T-helper 2 cell treated with Interferon-gamma antibody and Interleukin-4, amounts not matched to agents 5 μg/mL and 100 μg/mL, for 36 hours (primary cell): ENCODE measurements around the gene UBL4B.
A peak's percentile ranks its signal among the peaks of the same experiment; 100 is the strongest.

Experiments
- DNase-seq: peaks from one replicate; pipeline ENCODE4 v3.0.0; 2021; ENCODE audit warnings: low spot score
- H3K27ac Mint-ChIP-seq: one replicate; pipeline ENCODE4 v1.8.0; 2021; ENCODE audit warnings: mild to moderate bottlenecking, mixed read lengths
- H3K27me3 Mint-ChIP-seq: one replicate; pipeline ENCODE4 v1.8.0; 2021; ENCODE audit warnings: low read depth, mixed read lengths
- H3K36me3 Mint-ChIP-seq: one replicate; pipeline ENCODE4 v1.8.0; 2021; ENCODE audit warnings: low read depth, mixed read lengths
- H3K4me1 Mint-ChIP-seq: one replicate; pipeline ENCODE4 v1.8.0; 2021; ENCODE audit warnings: low read depth, mixed read lengths
- H3K4me3 Mint-ChIP-seq: one replicate; pipeline ENCODE4 v1.8.0; 2022; ENCODE audit warnings: mild to moderate bottlenecking, moderate library complexity, mixed read lengths
- H3K9me3 Mint-ChIP-seq: one replicate; pipeline ENCODE4 v1.8.0; 2021; ENCODE audit warnings: mixed read lengths

The UBL4B gene

GRCh38 chr1:110091381-110091780, 20.9 kb upstream of the UBL4B start:
- Mint-ChIP-seq H3K36me3 (no peaks in the 10 kb centered on the region), H3K4me1 (peaks cover 1% of the 10 kb centered on the region), H3K27me3 (peaks cover 40% of the 10 kb centered on the region), H3K4me3 (no peak overlapping the region), H3K9me3 (no peaks in the 10 kb centered on the region), H3K27ac (no peak overlapping the region)
- DNase-seq = no peak

- Mint-ChIP-seq H3K36me3 (no peaks in the 10 kb centered on the region), H3K27me3 (peaks cover 38% of the 10 kb centered on the region)
Observed at GRCh38 chr1:110091791-110092190, 20.5 kb upstream of the UBL4B start.

DNA sequence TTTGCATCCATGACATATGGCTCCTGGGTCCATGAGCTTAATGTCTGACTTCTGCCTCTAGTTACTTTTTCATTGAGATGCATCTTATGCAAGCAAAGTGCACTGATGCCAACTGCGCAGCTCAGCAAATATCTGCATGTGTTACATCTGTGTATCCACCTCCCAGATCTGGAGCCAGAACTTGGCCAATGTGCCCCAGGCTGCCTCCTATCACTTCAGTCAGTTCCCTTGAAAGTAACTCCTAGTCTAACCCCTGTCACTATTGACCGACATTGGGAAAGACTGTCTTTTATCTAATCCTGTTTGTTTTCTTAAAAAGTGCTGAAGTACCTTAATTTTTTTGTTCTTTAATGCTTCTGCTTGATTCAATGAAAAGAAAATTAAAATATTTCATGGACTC, 19.3 kb upstream of the UBL4B start:
- Mint-ChIP-seq H3K27me3 (peaks cover 31% of the 10 kb centered on the region), H3K4me3 (no peak overlapping the region), H3K9me3 (no peaks in the 10 kb centered on the region), H3K36me3 (no peaks in the 10 kb centered on the region), H3K4me1 (no peaks in the 10 kb centered on the region), H3K27ac (no peak overlapping the region)
- no peak for DNase-seq

More at GRCh38 chr1:110091791-110092190, 20.5 kb upstream of the UBL4B start:
- H3K27ac Mint-ChIP-seq = no peak overlapping the region
- peaks cover 1% of the 10 kb centered on the region for H3K4me1 Mint-ChIP-seq
- H3K4me3 Mint-ChIP-seq = no peak overlapping the region
- no peaks in the 10 kb centered on the region for H3K9me3 Mint-ChIP-seq
- DNase-seq = no peak

GRCh38 chr1:110094931-110095654, 17.1 kb upstream of the UBL4B start:
- Mint-ChIP-seq H3K9me3 (no peaks in the 10 kb centered on the region), H3K27ac (no peak overlapping the region), H3K36me3 (no peaks in the 10 kb centered on the region), H3K4me3 (no peak overlapping the region), H3K27me3 (peaks cover 30% of the 10 kb centered on the region), H3K4me1 (no peaks in the 10 kb centered on the region)
- DNase-seq = no peak

GRCh38 chr1:110097507-110098221, 14.6 kb upstream of the UBL4B start:
- Mint-ChIP-seq H3K4me1 (no peaks in the 10 kb centered on the region), H3K9me3 (no peaks in the 10 kb centered on the region), H3K27ac (no peak overlapping the region), H3K27me3 (peaks cover 16% of the 10 kb centered on the region), H3K4me3 (no peak overlapping the region), H3K36me3 (no peaks in the 10 kb centered on the region)
- no peak for DNase-seq

- DNase-seq = no peak
- no peaks in the 10 kb centered on the region for H3K4me1 Mint-ChIP-seq
- H3K4me3 Mint-ChIP-seq = no peak overlapping the region
- no peaks in the 10 kb centered on the region for H3K36me3 Mint-ChIP-seq
- no peak overlapping the region for H3K27ac Mint-ChIP-seq
- H3K9me3 Mint-ChIP-seq = no peaks in the 10 kb centered on the region
- peaks cover 10% of the 10 kb centered on the region for H3K27me3 Mint-ChIP-seq
Observed at GRCh38 chr1:110098222-110099026, 13.8 kb upstream of the UBL4B start.

GRCh38 chr1:110100335-110100734, 11.9 kb upstream of the UBL4B start:
- H3K36me3 Mint-ChIP-seq = no peaks in the 10 kb centered on the region
- no peak overlapping the region for H3K4me3 Mint-ChIP-seq
- peaks cover 10% of the 10 kb centered on the region for H3K27me3 Mint-ChIP-seq
- H3K4me1 Mint-ChIP-seq = no peaks in the 10 kb centered on the region
- DNase-seq = no peak
- no peaks in the 10 kb centered on the region for H3K9me3 Mint-ChIP-seq
- H3K27ac Mint-ChIP-seq = no peak overlapping the region

- H3K9me3 Mint-ChIP-seq = no peaks in the 10 kb centered on the region
- H3K27ac Mint-ChIP-seq = no peak overlapping the region
- DNase-seq = no peak
Observed at GRCh38 chr1:110102081-110102480, 10.2 kb upstream of the UBL4B start.

GRCh38 chr1:110106013-110106941, 6.0 kb upstream of the UBL4B start:
- H3K27ac Mint-ChIP-seq = no peak overlapping the region
- H3K4me3 Mint-ChIP-seq = no peak overlapping the region
- H3K36me3 Mint-ChIP-seq = no peaks in the 10 kb centered on the region
- no peaks in the 10 kb centered on the region for H3K4me1 Mint-ChIP-seq
- H3K9me3 Mint-ChIP-seq = no peaks in the 10 kb centered on the region
- H3K27me3 Mint-ChIP-seq = peaks cover 7% of the 10 kb centered on the region
- peak; percentile 47 for DNase-seq

More at GRCh38 chr1:110102081-110102480, 10.2 kb upstream of the UBL4B start:
- Mint-ChIP-seq H3K4me1 (no peaks in the 10 kb centered on the region), H3K36me3 (no peaks in the 10 kb centered on the region), H3K4me3 (no peak overlapping the region), H3K27me3 (peaks cover 4% of the 10 kb centered on the region)

DNA sequence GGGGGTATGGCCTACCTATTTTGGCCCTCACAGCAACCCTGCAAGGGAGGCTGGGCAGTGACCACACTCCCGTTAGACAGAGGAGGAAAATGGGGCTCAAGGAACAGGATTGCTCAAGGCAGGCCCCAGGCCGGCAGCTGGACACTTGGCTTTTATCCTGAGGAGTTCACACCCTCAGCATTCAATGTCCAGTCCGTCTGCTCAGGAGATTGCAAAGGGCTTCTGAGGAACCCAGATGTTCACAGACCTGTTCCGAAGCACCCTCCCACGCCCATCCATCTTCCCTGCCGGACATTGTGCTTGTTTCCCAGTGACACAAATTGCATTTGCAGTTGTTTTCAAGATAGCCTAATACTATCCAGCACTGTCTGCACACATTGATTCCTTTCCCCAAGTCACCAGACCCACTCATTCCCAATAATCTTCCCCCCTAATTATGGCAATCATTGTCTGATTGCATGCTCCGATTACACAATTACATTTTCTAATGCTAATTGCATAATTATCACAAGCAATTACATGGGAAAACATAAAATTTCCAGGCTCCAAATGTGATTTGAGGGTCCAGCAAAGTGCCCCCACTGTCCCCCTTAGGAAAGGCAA, 4.3 kb upstream of the UBL4B start:
- no peak for DNase-seq
- H3K27ac Mint-ChIP-seq = no peak overlapping the region
- H3K9me3 Mint-ChIP-seq = no peaks in the 10 kb centered on the region
- no peaks in the 10 kb centered on the region for H3K4me1 Mint-ChIP-seq
- no peaks in the 10 kb centered on the region for H3K36me3 Mint-ChIP-seq
- no peak overlapping the region for H3K4me3 Mint-ChIP-seq
- peaks cover 13% of the 10 kb centered on the region for H3K27me3 Mint-ChIP-seq

GRCh38 chr1:110111081-110111480, 1.2 kb upstream of the UBL4B start:
- Mint-ChIP-seq H3K9me3 (no peaks in the 10 kb centered on the region), H3K4me1 (no peaks in the 10 kb centered on the region), H3K27ac (no peak overlapping the region), H3K36me3 (no peaks in the 10 kb centered on the region), H3K4me3 (no peak overlapping the region), H3K27me3 (peaks cover 19% of the 10 kb centered on the region)
- no peak for DNase-seq

DNA sequence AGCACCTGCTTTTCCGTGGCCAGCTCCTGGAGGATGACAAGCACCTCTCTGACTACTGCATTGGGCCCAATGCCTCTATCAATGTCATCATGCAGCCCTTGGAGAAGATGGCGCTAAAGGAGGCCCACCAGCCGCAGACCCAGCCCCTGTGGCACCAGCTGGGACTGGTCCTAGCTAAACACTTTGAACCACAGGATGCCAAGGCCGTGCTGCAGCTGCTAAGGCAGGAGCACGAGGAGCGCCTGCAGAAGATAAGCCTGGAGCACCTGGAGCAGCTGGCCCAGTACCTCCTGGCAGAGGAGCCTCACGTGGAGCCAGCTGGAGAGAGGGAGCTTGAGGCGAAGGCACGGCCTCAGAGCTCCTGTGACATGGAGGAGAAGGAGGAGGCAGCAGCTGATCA, 413 bp downstream of the UBL4B start:
- Mint-ChIP-seq H3K9me3 (no peaks in the 10 kb centered on the region), H3K27me3 (peaks cover 20% of the 10 kb centered on the region), H3K4me3 (no peak overlapping the region), H3K27ac (no peak overlapping the region), H3K36me3 (no peaks in the 10 kb centered on the region), H3K4me1 (no peaks in the 10 kb centered on the region)
- DNase-seq = no peak

GRCh38 chr1:110113551-110113950, 1.3 kb downstream of the UBL4B start:
- Mint-ChIP-seq H3K4me3 (no peak overlapping the region), H3K9me3 (no peaks in the 10 kb centered on the region), H3K27me3 (peaks cover 20% of the 10 kb centered on the region), H3K27ac (no peak overlapping the region), H3K4me1 (no peaks in the 10 kb centered on the region), H3K36me3 (no peaks in the 10 kb centered on the region)
- no peak for DNase-seq
